GM10847 (cell line): ENCODE data around the gene EDAR.

Experiments
- POLR2A ChIP-seq: IDR thresholded peaks from 2 replicates; pipeline ENCODE4 v1.6.1; 2011; ENCODE audit not compliant: insufficient read length; ENCODE audit errors: extremely low read depth

EDAR gene

DNA sequence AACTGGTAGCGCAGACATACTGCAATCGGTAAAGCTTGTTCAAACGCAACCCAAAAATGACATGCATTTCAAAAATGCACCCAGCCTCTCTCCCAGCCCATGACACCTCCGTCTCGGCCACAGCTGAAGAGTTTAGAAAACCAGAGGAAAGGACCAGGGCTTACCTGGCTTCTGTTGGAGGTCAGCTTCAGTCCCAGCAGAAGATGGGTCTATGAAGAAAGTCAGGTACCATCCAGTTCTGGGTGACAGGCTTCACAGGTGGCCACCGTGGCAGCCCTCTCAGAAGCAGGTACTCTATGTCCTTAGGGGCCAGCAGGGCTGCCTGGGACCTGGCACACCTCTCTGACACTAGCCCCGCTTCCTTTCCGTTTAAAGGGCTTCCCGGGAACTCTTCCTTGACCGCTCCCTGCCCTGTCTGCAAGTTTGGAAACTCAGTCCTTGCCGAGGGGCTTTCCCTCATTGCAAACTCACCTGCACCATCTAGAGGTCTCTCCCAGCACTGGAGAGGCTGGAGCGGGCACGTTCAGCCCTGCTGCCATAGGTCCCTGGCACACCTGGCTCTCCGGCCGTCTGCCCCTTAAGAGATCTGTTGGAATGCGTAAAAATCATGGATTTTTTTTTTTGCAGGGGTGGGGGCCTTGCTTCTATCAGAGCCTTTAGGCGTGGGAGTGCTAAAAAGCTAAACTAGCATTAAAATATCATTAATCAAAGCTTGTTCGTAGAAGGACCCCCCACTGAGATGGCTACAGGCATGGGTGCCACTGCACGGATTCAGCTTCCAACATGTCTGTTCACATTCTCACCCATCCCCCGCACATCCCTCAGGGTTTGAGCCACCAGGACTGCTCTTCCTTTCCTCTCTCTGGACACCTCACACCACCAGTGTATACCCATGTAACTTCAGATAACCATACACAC lies at the start of gene EDAR:
EDAR (minus strand) TSS at position 425 of the 918 bp plus-strand sequence. CDS start 58,206 bp downstream, outside the sequence.
- TF ChIP-seq POLR2A = no peak

DNA sequence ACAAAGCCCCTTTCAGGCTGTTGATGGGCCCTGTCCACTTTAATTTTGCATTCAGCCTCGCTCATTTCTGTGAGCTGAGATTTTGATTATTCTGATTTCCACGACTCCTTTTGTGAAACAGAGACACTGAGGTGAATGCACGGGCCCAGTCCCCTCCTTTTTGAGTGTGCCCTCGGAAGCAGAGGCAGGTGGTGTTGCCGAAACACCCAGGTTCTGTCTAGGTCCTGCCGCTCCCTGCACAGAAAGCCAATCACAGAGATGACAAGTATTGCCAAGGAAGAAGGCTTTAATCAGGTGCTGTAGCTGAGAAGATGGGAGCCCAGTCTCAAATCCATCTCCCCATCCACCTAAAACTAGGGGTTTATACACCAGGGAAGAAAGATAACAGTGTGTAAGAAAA lies 44.2 kb upstream of the EDAR start:
- no peak for TF ChIP-seq POLR2A

DNA sequence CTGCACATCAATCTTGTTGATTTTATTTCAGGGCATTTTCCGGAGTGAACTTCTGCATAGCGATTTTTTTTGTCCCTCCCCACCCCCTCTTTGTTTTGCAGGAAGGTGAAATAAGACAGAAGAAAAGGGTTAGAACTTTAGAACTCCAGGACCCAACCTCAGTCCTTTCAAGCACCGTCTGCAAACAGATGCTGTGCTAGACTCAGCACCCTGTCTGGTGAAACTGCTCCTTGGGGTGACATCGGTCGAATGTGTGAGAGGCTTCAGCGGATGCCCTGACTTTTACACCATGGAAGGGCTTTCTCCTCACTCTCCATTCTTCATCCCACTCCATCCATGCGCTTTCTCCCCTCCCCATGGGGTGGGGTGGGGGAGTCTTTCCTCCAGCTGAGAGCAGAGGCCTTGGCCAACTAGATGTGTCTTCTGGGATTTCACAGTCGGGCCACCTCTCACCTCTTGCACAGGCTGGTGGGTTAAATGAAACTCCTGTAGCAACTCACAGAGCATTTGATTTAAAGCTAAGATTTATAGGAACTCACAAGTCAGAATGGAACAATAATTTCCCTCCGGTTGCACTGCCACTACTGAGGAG lies 43.3 kb upstream of the EDAR start:
- TF ChIP-seq POLR2A = no peak

DNA sequence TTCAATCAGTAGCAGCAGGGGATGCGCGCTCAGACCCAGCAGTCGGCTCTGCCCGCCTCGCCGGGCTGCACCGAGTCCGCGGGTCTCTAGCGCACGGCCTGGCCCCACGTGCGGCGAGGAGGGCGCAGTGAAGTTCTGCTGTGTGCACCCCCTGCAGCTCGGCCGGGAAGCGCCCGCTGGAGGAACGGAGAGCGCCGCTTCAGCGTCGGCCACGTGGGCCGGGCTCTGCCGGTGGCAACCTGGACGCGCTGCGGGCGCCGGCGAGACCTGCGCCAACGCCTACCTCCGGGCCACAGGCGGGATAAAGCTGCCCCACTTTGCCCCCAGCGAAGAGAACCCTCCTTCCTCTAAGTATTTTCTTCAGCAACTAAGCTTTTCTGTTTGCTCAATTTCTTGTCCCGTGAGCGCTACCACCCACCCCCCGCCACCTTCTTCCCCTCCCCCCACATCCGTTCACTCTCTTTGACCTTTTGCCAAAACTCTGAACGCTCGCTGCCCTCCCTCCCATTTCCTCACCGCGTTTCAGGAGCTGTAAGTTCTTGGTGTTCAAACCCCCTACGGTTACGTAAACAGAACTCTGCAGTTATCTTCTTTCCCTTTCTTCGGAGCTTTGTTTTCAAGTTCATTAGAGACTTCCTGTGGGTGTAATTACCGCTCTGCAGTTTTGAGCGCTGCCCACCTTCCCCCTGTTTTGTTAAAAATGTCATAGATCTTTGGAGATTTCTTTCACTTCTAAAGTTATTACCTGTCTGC lies 42.6 kb upstream of the EDAR start:
- TF ChIP-seq POLR2A = no peak

DNA sequence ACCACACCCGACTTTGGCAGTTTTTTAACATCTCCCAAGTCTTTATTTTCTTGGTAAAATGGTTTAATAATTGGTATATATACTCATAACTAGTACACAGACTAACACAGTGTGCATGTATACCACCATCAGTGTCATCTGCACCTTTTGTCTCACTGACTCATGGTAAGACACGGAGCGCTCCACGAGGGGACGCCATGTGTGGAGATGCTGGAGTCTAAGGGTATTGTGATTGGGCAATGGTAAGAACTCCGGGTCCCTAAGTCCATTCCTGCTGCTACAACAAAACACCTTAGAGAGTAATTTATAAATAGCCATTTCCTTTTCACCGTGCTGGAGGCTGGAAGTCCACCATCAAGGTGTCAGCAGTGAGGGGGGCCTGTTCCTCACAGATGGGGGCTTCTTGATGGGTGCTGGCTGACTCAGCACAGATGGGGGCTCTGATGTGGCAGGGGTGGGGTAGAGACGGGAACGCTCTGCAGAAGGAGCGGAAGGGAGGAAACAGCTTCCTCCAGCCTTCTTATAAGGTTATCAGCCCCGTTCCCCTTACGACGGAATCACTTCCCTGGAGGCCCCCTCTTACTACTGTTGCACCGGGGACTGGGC lies 42.0 kb upstream of the EDAR start:
- no peak for TF ChIP-seq POLR2A

DNA sequence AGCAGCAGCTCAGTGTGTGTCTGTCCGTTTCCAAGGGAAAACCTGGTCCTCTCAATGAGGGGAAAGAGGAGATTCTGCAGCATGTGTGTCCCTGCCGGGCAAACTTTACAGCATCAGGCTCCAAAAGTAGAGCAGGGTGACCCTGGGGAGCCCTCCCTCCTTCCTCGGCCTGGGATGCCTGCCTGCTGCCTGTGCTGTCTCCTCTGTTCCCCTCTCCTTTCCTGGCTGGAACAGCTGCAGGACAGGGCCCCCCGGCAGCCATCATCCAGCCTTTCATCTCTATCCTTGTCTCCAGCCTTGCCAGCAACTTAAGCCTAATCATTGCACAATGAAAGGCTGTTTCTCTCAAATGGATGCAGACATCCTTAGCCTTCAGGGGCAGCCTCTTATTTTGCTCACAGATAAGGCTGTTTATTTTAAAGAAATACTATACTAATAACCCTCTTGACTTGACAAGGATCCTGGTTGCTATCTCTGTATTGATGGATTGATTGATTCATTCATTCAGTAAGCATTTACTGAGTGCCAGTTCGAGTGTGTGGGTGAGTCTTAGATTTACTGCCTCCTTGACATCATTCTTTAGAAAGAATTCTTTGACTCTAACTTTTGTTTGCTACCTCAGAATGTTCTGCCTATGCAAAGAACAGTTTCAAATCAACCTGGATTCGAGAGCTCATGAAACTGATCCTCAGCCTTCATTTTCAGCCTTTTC lies 40.6 kb upstream of the EDAR start:
- TF ChIP-seq POLR2A = no peak

DNA sequence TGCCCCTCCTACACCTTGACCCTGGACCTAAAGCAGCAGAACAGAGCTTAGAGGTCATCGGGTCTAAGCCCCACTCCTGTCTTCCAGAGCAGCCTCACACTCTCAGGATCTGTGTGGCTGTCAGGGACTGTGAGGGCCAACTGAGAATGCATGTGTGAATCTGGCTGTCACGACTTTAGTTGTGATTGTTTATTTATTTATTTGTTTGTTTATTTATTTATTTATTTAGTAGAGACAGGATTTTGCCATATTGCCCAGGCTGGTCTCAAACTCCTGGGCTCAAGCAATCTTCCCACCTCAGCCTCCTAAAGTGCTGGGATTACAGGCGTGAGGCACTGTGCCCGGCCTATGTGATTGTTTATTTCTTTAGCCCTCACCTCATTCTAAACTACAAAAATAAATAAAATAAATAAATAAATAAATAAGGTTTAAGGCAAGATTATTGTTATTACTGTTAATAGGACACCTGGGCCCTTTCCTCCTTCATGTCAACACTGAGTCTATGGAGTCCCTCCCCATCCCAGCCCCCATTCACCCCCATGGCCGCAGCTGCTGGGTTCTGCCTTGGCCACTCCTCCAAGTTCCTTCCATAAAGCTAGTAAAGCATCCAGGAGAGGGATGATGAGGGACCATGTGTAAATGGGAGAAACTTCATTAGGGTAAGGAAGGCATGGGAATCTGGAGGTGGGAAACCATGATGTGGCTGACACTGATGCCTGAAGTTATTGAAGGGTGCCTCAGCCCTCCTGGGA lies 39.9 kb upstream of the EDAR start:
- TF ChIP-seq POLR2A = no peak

DNA sequence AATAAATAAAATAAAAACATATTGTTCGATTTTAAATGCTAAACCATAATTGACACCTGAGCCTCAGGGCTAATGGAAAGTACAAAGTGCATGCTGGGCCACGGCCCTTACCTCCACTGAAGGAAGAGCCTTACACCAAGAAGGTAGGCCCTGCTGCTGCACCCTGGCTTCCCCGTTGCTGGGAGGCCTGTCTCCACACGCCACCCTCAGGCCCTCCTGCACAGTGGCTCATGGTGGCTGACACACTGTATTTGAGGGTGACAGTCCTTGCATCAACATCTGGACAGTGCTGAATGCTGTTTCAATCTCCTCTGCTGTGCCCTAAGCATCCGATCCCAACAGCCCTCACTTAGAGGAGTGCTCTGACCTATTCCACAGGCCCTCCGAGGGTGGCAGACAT lies 39.3 kb upstream of the EDAR start:
- TF ChIP-seq POLR2A = no peak

DNA sequence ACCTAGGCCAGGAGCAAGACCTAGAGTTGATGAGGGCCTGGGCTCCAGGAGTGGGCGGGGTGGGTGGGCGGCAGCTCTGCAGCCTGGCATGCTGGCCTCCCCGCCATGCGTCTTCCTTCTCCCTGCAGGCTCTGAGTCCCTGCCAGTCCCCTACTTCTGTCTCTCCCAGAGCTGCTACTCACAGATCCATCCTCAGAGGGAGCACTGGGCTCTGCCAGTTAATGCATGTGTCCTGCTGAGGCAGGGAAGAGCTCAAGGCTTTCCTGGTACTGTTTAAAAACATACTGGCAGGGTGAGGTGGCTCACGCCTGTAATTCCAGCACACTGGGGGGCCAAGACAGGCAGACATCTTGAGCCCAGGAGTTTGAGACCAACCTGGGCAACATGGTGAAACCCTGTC lies 38.7 kb upstream of the EDAR start:
- TF ChIP-seq POLR2A = no peak

DNA sequence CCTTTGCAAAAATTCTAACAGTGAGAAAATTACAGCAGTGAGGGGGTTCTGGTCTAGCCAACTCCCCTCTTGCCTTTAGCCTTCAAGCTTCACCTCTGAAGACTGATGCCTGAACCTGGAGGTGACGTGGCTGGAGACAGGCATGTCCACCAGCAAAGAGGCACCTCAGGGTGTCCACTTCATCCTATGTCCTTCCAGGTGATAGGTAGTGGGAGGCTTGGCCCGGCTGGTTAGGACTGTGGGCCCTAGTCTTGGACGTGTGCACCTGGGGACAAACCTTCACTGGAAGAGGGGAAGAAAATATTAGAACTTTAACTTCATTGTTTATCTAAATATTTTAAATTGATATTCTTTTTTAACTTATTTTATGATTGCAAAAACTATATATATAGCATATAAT lies 35.5 kb upstream of the EDAR start:
- TF ChIP-seq POLR2A = no peak

DNA sequence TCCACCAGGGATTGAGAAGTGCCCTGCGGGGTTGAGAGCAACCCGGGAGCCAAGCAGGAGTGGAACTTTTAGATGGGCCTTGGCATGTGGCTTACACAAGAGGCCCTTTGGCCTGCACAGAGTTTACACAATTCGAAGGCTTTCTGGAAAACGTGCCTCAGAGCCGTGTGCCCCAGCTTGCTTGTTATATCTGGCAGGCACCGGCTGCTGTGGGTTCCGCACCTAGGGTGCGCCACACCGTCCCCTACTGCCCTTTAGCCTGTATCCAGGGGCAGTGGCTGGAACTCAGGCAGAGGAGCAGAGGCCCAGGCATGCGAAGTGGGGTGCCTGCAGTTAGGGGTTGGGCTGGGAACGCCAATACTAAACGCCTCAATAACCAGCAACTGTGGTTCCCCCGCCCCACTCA lies 32.9 kb upstream of the EDAR start:
- TF ChIP-seq POLR2A = no peak

DNA sequence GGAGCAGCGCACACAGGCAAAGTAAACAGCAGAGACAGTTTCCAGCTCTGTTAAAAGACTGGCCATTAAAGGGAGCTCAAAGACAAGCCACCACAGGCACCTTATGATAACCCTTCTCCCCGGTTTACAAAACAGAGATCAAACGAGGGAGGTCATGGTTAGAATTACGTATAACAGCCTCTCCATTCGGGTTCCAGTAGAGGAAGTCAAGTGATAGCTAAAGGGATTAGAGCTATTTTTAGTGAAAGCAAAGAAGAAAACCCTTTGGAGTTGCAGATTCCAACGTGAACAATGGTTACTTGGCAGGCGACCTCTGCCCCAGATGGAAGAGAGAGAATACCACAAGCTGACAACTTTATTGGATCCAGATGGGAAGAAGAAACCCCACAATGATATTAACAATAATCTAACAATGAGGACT lies 31.2 kb upstream of the EDAR start:
- no peak for TF ChIP-seq POLR2A

DNA sequence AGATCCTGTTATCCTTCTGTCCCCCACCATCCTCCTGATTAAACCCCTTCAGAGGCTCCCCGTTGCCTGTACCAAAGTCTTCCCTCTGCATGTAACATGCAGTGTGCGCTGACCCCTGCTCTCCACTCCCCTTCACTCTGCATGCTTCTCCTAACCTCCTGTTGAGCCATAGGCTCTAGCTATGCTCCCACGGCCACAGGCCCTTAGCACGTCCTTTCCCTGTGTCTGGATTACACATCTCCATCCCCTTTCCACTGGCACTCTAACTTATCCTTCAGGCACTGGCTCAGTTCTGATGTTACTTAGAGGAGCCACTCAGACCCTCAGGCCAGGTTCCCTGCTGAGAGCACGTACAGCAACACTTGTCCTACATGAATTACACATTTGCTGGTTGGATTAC lies 29.4 kb upstream of the EDAR start:
- TF ChIP-seq POLR2A = no peak

DNA sequence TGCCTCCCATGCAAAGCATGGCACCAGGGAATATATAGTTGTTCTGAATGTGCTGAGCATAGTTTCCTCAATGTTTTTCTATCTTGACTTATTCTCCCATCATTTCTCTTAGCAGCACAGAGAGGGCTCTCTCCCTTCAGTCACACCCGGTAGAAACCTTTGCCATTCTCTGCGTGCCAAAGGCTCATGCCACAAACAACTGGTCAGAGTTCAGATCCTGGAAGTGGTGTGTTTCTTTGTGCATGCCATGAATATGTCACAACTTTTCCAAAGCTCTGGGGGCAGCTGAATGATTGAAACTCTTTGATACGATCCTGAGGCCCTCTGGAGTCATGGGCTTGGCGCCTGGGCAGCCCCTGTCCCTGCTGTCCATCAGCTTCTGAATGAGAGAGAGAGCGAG lies 28.0 kb upstream of the EDAR start:
- no peak for TF ChIP-seq POLR2A
